ENCODE data around the gene PRXL2A. TPM values are rescaled to one million over a fixed set of nuclear protein-coding genes. Genes with fewer than 3 reads are reported as not detected.

Gene PRXL2A
- total RNA-seq, 2 donors from 2014 or later: 101 to 127 TPM

- no peak for DNase-seq
- Mint-ChIP-seq H3K27ac (no peak overlapping the region), H3K27me3 (ENCODE audit: insufficient read depth) (no peaks in the 10 kb centered on the region), H3K4me3 (no peak overlapping the region), H3K36me3 (ENCODE audit: low read depth) (peaks cover 25% of the 10 kb centered on the region), H3K9me3 (no peaks in the 10 kb centered on the region), H3K4me1 (peaks cover 40% of the 10 kb centered on the region)
- Histone ChIP-seq H3K27me3 (ENCODE audit: control insufficient read depth, insufficient read depth, low read length, poor library complexity, severe bottlenecking) (no peaks in the 10 kb centered on the region), H3K9ac (ENCODE audit: extremely low read depth, low read length, poor library complexity, severe bottlenecking) (no peak overlapping the region), H3K9me3 (ENCODE audit: control insufficient read depth, low read length) (no peaks in the 10 kb centered on the region), H3K4me3 (ENCODE audit: low read length) (no peak overlapping the region), H3K36me3 (ENCODE audit: control insufficient read depth, insufficient read depth, low read length) (peaks cover 20% of the 10 kb centered on the region), H3K27ac (ENCODE audit: low read depth, low read length) (no peak overlapping the region), H3K4me1 (ENCODE audit: control insufficient read depth, insufficient read depth, low read length) (peaks cover 6% of the 10 kb centered on the region)
- TF ChIP-seq, protein P1, sequence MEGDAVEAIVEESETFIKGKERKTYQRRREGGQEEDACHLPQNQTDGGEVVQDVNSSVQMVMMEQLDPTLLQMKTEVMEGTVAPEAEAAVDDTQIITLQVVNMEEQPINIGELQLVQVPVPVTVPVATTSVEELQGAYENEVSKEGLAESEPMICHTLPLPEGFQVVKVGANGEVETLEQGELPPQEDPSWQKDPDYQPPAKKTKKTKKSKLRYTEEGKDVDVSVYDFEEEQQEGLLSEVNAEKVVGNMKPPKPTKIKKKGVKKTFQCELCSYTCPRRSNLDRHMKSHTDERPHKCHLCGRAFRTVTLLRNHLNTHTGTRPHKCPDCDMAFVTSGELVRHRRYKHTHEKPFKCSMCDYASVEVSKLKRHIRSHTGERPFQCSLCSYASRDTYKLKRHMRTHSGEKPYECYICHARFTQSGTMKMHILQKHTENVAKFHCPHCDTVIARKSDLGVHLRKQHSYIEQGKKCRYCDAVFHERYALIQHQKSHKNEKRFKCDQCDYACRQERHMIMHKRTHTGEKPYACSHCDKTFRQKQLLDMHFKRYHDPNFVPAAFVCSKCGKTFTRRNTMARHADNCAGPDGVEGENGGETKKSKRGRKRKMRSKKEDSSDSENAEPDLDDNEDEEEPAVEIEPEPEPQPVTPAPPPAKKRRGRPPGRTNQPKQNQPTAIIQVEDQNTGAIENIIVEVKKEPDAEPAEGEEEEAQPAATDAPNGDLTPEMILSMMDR (conservative IDR thresholded peaks at IDR 0.05): no peak
These were observed 76.3 kb downstream of the PRXL2A start for GRCh38 chr10:80484676-80485075.

DNA sequence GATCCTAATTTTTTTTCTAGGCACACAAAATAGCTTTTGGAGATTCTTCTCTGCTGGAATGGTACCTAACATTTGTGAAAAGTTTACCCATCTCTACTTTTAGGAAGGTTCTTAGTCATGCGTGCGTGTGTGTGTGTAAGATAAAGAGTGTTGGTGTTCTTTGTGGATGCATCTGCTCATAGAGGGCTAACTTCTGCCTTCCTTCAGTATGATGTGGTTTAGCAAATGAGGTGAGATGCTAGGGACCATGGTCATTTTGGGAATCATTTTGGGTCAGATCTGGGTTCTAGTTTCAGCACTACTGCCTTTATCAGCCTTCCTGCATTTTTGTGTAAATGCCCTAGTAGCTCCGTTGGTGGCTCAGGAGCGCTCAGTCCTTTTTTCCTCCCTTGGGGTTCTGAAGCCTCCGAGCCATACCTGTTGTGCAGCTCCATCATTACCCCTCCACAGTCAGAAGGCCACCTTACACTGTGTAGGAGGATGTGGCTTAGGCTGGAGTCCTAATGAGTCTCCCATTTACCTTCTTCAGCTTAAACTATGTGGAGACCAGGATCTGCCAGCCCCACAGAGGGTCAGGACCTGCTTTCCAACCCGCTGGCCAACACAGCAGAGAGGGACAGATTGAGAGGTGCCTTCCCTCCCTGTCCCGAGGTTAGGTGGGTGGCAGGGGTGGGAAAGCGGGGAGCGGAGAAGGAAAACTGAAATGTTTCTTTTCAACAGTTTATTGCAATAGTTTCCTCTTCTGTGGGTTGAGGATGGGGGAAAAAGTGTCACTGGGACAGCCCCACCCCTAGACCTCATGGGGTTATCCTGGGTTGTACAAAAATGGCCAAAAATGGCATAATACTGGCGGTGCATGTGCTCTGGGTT, 77.0 kb downstream of the PRXL2A start:
- no peaks in the 10 kb centered on the region for H3K27me3 ChIP-seq (ENCODE audit: control insufficient read depth, insufficient read depth, low read length, poor library complexity, severe bottlenecking)
- H3K27ac Mint-ChIP-seq: peak overlapping the region; percentile 87
- H3K27ac ChIP-seq (ENCODE audit: low read depth, low read length): no peak overlapping the region
- H3K36me3 Mint-ChIP-seq (ENCODE audit: low read depth): peaks cover 27% of the 10 kb centered on the region
- no peaks in the 10 kb centered on the region for H3K27me3 Mint-ChIP-seq (ENCODE audit: insufficient read depth)
- H3K4me1 Mint-ChIP-seq: peaks cover 40% of the 10 kb centered on the region
- no peaks in the 10 kb centered on the region for H3K9me3 Mint-ChIP-seq
- TF ChIP-seq, protein P1 (conservative IDR thresholded peaks at IDR 0.05): no peak
- no peak overlapping the region for H3K9ac ChIP-seq (ENCODE audit: extremely low read depth, low read length, poor library complexity, severe bottlenecking)
- DNase-seq: no peak
- WGBS, 2 experiments (ENCODE audit: insufficient coverage in 1 of 2, insufficient read length in 1 of 2): 92 to 93% methylated on average over 7 to 9 of the region's 10 CpGs
- no peaks in the 10 kb centered on the region for H3K9me3 ChIP-seq (ENCODE audit: control insufficient read depth, low read length)
- peaks cover 6% of the 10 kb centered on the region for H3K4me1 ChIP-seq (ENCODE audit: control insufficient read depth, insufficient read depth, low read length)
- H3K4me3 Mint-ChIP-seq: no peak overlapping the region
- peaks cover 26% of the 10 kb centered on the region for H3K36me3 ChIP-seq (ENCODE audit: control insufficient read depth, insufficient read depth, low read length)
- no peak overlapping the region for H3K4me3 ChIP-seq (ENCODE audit: low read length)

GRCh38 chr10:80485946-80486764, 77.8 kb downstream of the PRXL2A start:
- H3K27me3 Mint-ChIP-seq (ENCODE audit: insufficient read depth): no peaks in the 10 kb centered on the region

More at GRCh38 chr10:80485946-80486764, 77.8 kb downstream of the PRXL2A start:
- no peaks in the 10 kb centered on the region for H3K27me3 ChIP-seq (ENCODE audit: control insufficient read depth, insufficient read depth, low read length, poor library complexity, severe bottlenecking)
- no peaks in the 10 kb centered on the region for H3K9me3 ChIP-seq (ENCODE audit: control insufficient read depth, low read length)
- peaks cover 35% of the 10 kb centered on the region for H3K36me3 ChIP-seq (ENCODE audit: control insufficient read depth, insufficient read depth, low read length)
- DNase-seq: no peak
- H3K4me1 ChIP-seq (ENCODE audit: control insufficient read depth, insufficient read depth, low read length): peaks cover 6% of the 10 kb centered on the region
- no peak overlapping the region for H3K9ac ChIP-seq (ENCODE audit: extremely low read depth, low read length, poor library complexity, severe bottlenecking)
- H3K9me3 Mint-ChIP-seq: no peaks in the 10 kb centered on the region
- WGBS, 2 experiments (ENCODE audit: insufficient coverage in 1 of 2, insufficient read length in 1 of 2): 77 to 89% methylated on average over 6 to 17 of the region's 17 CpGs
- peak overlapping the region; percentile 44 for H3K27ac ChIP-seq (ENCODE audit: low read depth, low read length)
- H3K36me3 Mint-ChIP-seq (ENCODE audit: low read depth): peaks cover 28% of the 10 kb centered on the region
- TF ChIP-seq, protein P1 (conservative IDR thresholded peaks at IDR 0.05): no peak
- H3K4me1 Mint-ChIP-seq: peaks cover 40% of the 10 kb centered on the region
- H3K4me3 ChIP-seq (ENCODE audit: low read length): no peak overlapping the region
- H3K4me3 Mint-ChIP-seq: no peak overlapping the region
- H3K27ac Mint-ChIP-seq: peak overlapping the region; percentile 87

Other genes starting within 250 kb of the PRXL2A start
- 100 to 1,000 TPM; 104 to 134 TPM for gene ANXA11, start 203.0 kb upstream of the PRXL2A start, total RNA-seq
- gene MAT1A, start 118.9 kb upstream of the PRXL2A start, total RNA-seq: under 1 TPM; 0.53 to 0.58 TPM
- 1 to 10 TPM in 1 of 2 donors, under 1 TPM in 1; 0.55 to 1.3 TPM for gene DYDC1, start 51.8 kb upstream of the PRXL2A start, total RNA-seq
- gene DYDC2, start 51.8 kb upstream of the PRXL2A start, total RNA-seq: 1 to 10 TPM; 1.9 to 5.3 TPM
- gene TSPAN14, start 45.8 kb downstream of the PRXL2A start, total RNA-seq: 100 to 1,000 TPM; 121 to 123 TPM
- under 1 TPM in 1 of 2 donors, not detected in 1; 0.13 TPM for gene SH2D4B, start 129.4 kb downstream of the PRXL2A start, total RNA-seq